ENCODE measurements around the gene USP34.

Gene USP34

DNA sequence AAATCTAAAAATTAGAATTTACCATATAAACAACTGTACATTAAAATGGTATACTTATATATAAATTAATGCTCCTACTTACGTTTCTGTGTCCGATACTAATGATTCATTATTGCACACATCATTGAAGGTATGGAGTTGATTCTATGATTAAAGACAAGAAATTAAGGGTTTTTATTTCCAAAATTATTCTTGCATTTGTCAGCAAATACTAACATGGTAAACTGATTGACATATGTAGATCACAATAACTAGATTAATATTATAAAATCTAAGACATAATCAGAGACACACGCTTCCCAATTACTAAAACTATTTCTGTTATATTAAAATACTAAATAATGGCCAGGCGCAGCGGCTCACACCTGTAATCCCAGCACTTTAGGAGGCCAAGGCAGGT lies 92.6 kb downstream of the USP34 start:
- TF ChIP-seq, protein P1, sequence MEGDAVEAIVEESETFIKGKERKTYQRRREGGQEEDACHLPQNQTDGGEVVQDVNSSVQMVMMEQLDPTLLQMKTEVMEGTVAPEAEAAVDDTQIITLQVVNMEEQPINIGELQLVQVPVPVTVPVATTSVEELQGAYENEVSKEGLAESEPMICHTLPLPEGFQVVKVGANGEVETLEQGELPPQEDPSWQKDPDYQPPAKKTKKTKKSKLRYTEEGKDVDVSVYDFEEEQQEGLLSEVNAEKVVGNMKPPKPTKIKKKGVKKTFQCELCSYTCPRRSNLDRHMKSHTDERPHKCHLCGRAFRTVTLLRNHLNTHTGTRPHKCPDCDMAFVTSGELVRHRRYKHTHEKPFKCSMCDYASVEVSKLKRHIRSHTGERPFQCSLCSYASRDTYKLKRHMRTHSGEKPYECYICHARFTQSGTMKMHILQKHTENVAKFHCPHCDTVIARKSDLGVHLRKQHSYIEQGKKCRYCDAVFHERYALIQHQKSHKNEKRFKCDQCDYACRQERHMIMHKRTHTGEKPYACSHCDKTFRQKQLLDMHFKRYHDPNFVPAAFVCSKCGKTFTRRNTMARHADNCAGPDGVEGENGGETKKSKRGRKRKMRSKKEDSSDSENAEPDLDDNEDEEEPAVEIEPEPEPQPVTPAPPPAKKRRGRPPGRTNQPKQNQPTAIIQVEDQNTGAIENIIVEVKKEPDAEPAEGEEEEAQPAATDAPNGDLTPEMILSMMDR (IDR thresholded peaks at IDR 0.05; ENCODE audit: low read depth, low read length), result no peak
- H3K36me3 ChIP-seq, result peaks cover 86% of the 10 kb centered on the region
- H3K4me3 ChIP-seq (ENCODE audit: low read depth, low read length), result no peak overlapping the region
- no peaks in the 10 kb centered on the region for H3K9me3 ChIP-seq (ENCODE audit: severe bottlenecking)
- no peaks in the 10 kb centered on the region for H3K27me3 ChIP-seq (ENCODE audit: insufficient read depth, low read depth, severe bottlenecking)
- no peak overlapping the region for H3K27ac ChIP-seq
- no peak for DNase-seq

DNA sequence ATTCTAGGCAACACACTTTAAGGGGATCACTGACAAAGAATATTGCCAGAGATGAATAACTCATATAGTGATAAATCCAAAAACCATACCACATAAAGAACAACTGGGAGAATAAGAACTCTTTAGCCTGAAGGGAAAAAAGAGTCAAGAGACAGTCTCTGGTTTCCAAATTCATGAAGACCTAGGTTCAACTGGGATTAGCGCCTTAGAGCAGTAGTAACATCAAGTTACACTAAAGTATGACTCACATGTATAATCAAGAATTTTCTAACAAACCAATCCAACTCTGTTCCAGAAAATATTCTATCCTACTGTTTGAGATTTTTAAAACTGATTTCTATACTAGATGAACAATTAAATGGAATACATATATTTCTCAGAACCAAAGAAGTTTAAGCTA lies 93.8 kb downstream of the USP34 start:
- TF ChIP-seq, protein P1 (IDR thresholded peaks at IDR 0.05; ENCODE audit: low read depth, low read length), result no peak
- Histone ChIP-seq H3K27ac (no peak overlapping the region), H3K36me3 (peaks cover 84% of the 10 kb centered on the region), H3K4me3 (ENCODE audit: low read depth, low read length) (no peak overlapping the region), H3K9me3 (ENCODE audit: severe bottlenecking) (no peaks in the 10 kb centered on the region), H3K27me3 (ENCODE audit: insufficient read depth, low read depth, severe bottlenecking) (no peaks in the 10 kb centered on the region)
- DNase-seq, result no peak

DNA sequence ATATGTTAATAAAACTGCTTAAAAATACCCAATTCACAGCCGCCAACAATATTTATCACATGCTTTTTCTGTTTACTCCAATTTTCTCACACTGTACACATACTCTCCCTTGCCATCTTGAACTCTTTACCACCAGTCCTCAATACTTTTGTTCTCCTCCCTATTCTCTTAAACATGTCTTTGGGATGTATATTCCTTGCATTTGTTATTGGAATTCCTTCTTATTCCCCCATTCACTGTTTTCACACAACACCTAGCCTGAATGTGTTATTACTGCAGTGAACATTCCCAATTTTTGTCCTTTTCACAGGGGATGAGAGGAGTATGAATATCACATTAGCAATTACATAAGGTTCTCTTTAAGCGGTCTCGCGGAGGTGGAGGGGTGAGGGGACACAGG lies 94.7 kb downstream of the USP34 start:
- no peak overlapping the region for H3K4me3 ChIP-seq (ENCODE audit: low read depth, low read length)

DNA sequence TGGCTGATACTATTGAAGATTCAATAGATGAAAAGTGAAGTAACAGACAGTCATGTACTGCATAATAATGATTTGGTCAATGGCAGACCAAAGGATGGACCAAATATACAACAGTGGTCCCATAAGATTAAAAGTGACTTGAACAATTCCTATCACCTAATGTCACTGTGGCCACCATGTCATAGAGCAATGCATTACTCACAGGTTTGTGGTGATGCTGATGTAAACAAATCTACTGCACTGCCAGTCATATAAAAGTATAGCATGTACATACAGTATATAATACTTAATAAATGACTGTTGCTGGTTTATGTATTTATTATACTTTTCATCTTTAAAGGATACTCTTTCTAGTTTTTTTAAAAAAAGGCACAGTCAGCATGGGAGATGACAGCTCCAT lies 99.9 kb downstream of the USP34 start:
- Histone ChIP-seq H3K4me3 (ENCODE audit: low read depth, low read length) (no peak overlapping the region), H3K27ac (no peak overlapping the region), H3K36me3 (peaks cover 70% of the 10 kb centered on the region), H3K9me3 (ENCODE audit: severe bottlenecking) (no peaks in the 10 kb centered on the region), H3K27me3 (ENCODE audit: insufficient read depth, low read depth, severe bottlenecking) (no peaks in the 10 kb centered on the region)
- TF ChIP-seq, protein P1 (IDR thresholded peaks at IDR 0.05; ENCODE audit: low read depth, low read length), result no peak
- no peak for DNase-seq

More for the DNA sequence above, 94.7 kb downstream of the USP34 start:
- no peaks in the 10 kb centered on the region for H3K9me3 ChIP-seq (ENCODE audit: severe bottlenecking)
- TF ChIP-seq, protein P1 (IDR thresholded peaks at IDR 0.05; ENCODE audit: low read depth, low read length), result no peak
- H3K27ac ChIP-seq, result no peak overlapping the region
- DNase-seq, result no peak
- H3K27me3 ChIP-seq (ENCODE audit: insufficient read depth, low read depth, severe bottlenecking), result no peaks in the 10 kb centered on the region
- peaks cover 80% of the 10 kb centered on the region for H3K36me3 ChIP-seq

DNA sequence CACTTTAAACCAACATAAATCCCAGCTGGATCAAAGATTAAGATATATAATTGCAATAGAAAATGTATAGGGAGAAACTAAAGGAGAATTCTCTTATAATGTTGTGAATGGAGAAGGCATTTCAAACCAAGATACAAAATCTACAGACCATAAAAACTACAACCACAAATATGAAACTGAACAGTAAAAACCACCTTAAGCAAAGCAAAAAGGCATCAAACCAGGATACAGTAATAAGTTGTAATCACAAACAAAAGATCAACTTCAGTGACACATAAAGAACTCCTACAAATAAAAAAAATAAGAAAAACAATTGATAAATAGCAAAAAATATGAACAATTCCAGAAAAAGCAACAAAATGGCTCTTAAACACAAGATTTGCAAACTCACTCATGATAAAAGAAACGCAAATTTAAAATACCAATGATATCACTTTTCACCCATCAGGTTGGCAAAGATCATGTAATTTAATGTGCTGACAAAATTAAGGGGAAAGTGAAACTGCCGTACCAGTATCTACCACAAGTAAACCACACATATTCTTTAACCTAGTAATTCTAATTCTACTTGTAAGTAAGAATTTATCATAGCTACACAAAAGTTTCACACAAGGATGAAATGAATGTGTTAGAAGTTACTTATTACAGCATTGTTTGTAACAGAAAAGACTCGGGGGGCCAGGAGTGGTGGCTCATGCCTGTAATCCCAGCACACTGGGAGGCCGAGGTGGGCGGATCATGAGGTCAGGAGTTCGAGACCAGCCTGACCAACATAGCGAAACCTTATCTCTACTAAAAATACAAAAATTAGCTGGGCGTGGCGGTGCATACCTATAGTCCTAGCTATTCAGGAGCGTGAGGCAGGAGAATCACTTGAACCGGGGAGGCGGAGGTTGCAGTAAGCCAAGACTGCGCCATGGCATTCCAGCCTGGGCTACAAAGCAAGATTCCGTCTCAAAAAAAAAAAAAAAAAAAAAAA lies 101.9 kb downstream of the USP34 start:
- H3K36me3 ChIP-seq, result peaks cover 65% of the 10 kb centered on the region
- H3K27me3 ChIP-seq (ENCODE audit: insufficient read depth, low read depth, severe bottlenecking), result no peaks in the 10 kb centered on the region
- TF ChIP-seq, protein P1 (IDR thresholded peaks at IDR 0.05; ENCODE audit: low read depth, low read length), result no peak
- no peak for DNase-seq
- H3K27ac ChIP-seq, result no peak overlapping the region
- no peaks in the 10 kb centered on the region for H3K9me3 ChIP-seq (ENCODE audit: severe bottlenecking)
- no peak overlapping the region for H3K4me3 ChIP-seq (ENCODE audit: low read depth, low read length)
